ENCODE results near the gene SLC4A4. TPM values are rescaled to one million over a fixed set of nuclear protein-coding genes. Genes with fewer than 3 reads are reported as not detected.
"Not testable (repeated sequence)": the region's sequence is repeated elsewhere in the genome, so short reads cannot be mapped to it uniquely, and the experiment has no call there.

The SLC4A4 gene
- total and polyA plus RNA-seq, 2 of the 13 experiments (the other 11 are each of a cell fraction or from before 2014, with no cell fraction given): 0.01 TPM; not detected in 1

DNA sequence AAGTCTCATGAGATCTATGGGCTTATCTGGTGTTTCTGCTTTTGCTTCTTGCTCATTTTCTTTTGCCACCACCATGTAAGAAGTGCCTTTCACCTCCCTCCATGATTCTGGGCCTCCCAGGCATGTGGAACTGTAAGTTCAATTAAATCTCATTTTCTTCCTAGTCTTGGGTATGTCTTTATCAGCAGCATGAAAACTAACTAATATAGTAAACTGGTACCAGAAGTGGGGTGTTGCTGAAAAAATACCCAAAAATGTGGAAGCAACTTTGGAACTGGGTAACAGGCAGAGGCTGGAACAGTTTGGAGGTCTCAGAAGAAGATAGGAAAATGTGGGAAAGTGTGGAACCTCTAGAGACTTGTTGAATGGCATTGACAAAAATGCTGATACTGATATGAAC lies 70.1 kb downstream of the SLC4A4 start:
- H3K36me3 ChIP-seq (replicated peaks in 1 of 2; ENCODE audit: control insufficient read depth in 1 of 2, insufficient read depth in 2 of 2, low read length in 2 of 2); H4K20me1 ChIP-seq (ENCODE audit: insufficient read depth, low read length); H2AFZ ChIP-seq (ENCODE audit: low read length); FAIRE-seq; POLR2A ChIA-PET; DNase-seq (ENCODE audit: low spot score); H3K9ac ChIP-seq (ENCODE audit: insufficient read depth, low read depth, low read length); H3K4me3 ChIP-seq (replicated peaks in 1 of 3; ENCODE audit: insufficient read depth in 1 of 3, low read depth in 2 of 3, low read length in 3 of 3); ATAC-seq; in situ Hi-C loops (cut with HindIII; ENCODE audit: extremely low pct_ligation_motif_present, low pct_unique_long_range_greater_than_20kb); H3K27ac ChIP-seq (ENCODE audit: extremely low read length, insufficient read depth, low read length); CTCF ChIA-PET (ENCODE audit: low intra/inter-chr PET ratio, low total read pairs); H3K4me1 ChIP-seq (ENCODE audit: insufficient read depth, low read length); H3K4me2 ChIP-seq (ENCODE audit: low read depth, low read length); H3K79me2 ChIP-seq (ENCODE audit: insufficient read depth, low read length); BruUV-seq (replicated peaks); intact Hi-C loops (cut with micrococcal nuclease; ENCODE audit: unreplicated experiment); H3K27me3 ChIP-seq (ENCODE audit: control insufficient read depth in 1 of 2, insufficient read depth in 2 of 2, low read length in 2 of 2): not testable (repeated sequence)
- peaks cover 16% of the 10 kb centered on the region for H3K9me3 ChIP-seq (ENCODE audit: low read length)

DNA sequence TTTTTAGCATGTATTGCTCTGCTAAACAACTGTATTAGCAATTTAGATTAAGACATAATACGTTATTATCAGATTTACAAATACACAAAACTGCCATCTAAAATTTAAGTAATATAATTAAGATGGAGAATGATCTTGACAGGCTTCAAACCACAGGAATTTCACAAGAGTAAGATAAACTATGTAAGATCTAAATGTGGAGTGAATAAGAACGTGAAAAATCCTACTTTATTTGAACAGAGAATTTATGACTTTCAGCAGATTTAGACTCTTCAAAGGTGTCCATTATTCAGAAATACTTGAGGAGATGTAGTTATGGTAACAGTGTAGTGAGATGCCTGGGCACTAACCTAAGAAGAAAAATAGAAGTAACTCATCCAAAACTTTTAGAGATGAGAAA lies 73.2 kb downstream of the SLC4A4 start:
- intact Hi-C loops (cut with micrococcal nuclease; ENCODE audit: unreplicated experiment): no loop called here
- Histone ChIP-seq H3K4me3 (replicated peaks in 1 of 3; ENCODE audit: insufficient read depth in 1 of 3, low read depth in 2 of 3, low read length in 3 of 3) (no peak overlapping the region), H3K27ac (ENCODE audit: extremely low read length, insufficient read depth, low read length) (no peak overlapping the region), H3K4me1 (ENCODE audit: insufficient read depth, low read length) (no peaks in the 10 kb centered on the region), H3K36me3 (replicated peaks in 1 of 2; ENCODE audit: control insufficient read depth in 1 of 2, insufficient read depth in 2 of 2, low read length in 2 of 2) (no peaks in the 10 kb centered on the region), H3K9ac (ENCODE audit: insufficient read depth, low read depth, low read length) (no peak overlapping the region), H3K4me2 (ENCODE audit: low read depth, low read length) (no peak overlapping the region), H3K79me2 (ENCODE audit: insufficient read depth, low read length) (no peaks in the 10 kb centered on the region), H3K27me3 (ENCODE audit: control insufficient read depth in 1 of 2, insufficient read depth in 2 of 2, low read length in 2 of 2) (no peaks in the 10 kb centered on the region), H2AFZ (ENCODE audit: low read length) (no peak overlapping the region), H4K20me1 (ENCODE audit: insufficient read depth, low read length) (no peaks in the 10 kb centered on the region), H3K9me3 (ENCODE audit: low read length) (peaks cover 16% of the 10 kb centered on the region)
- BruUV-seq (replicated peaks): no TSS peak
- ChIA-PET CTCF (ENCODE audit: low intra/inter-chr PET ratio, low total read pairs) (no interaction called here), POLR2A (no interaction called here)
- no peak for FAIRE-seq
- in situ Hi-C loops (cut with HindIII; ENCODE audit: extremely low pct_ligation_motif_present, low pct_unique_long_range_greater_than_20kb): no loop called here
- no peak for ATAC-seq
- no peak for TF ChIP-seq ZNF317 (CRISPR knock-in tag; IDR thresholded peaks at IDR 0.05)
- TF ChIP-seq, protein P1, sequence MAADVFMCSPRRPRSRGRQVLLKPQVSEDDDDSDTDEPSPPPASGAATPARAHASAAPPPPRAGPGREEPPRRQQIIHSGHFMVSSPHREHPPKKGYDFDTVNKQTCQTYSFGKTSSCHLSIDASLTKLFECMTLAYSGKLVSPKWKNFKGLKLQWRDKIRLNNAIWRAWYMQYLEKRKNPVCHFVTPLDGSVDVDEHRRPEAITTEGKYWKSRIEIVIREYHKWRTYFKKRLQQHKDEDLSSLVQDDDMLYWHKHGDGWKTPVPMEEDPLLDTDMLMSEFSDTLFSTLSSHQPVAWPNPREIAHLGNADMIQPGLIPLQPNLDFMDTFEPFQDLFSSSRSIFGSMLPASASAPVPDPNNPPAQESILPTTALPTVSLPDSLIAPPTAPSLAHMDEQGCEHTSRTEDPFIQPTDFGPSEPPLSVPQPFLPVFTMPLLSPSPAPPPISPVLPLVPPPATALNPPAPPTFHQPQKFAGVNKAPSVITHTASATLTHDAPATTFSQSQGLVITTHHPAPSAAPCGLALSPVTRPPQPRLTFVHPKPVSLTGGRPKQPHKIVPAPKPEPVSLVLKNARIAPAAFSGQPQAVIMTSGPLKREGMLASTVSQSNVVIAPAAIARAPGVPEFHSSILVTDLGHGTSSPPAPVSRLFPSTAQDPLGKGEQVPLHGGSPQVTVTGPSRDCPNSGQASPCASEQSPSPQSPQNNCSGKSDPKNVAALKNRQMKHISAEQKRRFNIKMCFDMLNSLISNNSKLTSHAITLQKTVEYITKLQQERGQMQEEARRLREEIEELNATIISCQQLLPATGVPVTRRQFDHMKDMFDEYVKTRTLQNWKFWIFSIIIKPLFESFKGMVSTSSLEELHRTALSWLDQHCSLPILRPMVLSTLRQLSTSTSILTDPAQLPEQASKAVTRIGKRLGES (CRISPR knock-in tag; IDR thresholded peaks at IDR 0.05; ENCODE audit: borderline replicate concordance): no peak
- TF ChIP-seq NR1H2 (CRISPR knock-in tag; IDR thresholded peaks at IDR 0.05; ENCODE audit: borderline replicate concordance, low read depth): no peak
- TF ChIP-seq SRSF4 (IDR thresholded peaks at IDR 0.05; ENCODE audit: low read depth, low read length, poor library complexity, severe bottlenecking): no peak
- no peak for TF ChIP-seq GATAD2A (CRISPR knock-in tag; IDR thresholded peaks at IDR 0.05)
- no peak for TF ChIP-seq RARA (CRISPR knock-in tag; IDR thresholded peaks at IDR 0.05)
- TF ChIP-seq, protein P2, sequence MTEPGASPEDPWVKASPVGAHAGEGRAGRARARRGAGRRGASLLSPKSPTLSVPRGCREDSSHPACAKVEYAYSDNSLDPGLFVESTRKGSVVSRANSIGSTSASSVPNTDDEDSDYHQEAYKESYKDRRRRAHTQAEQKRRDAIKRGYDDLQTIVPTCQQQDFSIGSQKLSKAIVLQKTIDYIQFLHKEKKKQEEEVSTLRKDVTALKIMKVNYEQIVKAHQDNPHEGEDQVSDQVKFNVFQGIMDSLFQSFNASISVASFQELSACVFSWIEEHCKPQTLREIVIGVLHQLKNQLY (CRISPR knock-in tag; IDR thresholded peaks at IDR 0.05): no peak
- TF ChIP-seq ARNT2 (CRISPR knock-in tag; IDR thresholded peaks at IDR 0.05; ENCODE audit: low read depth): no peak
- no peak for TF ChIP-seq JARID2 (CRISPR knock-in tag; IDR thresholded peaks at IDR 0.05; ENCODE audit: insufficient replicate concordance)
- TF ChIP-seq CEBPG (CRISPR knock-in tag; IDR thresholded peaks at IDR 0.05): no peak
- TF ChIP-seq PRMT3 (CRISPR knock-in tag; IDR thresholded peaks at IDR 0.05; ENCODE audit: borderline replicate concordance, low read depth): no peak
- no peak for TF ChIP-seq RCOR2 (CRISPR knock-in tag; IDR thresholded peaks at IDR 0.05)
- TF ChIP-seq ZNF124 (CRISPR knock-in tag; IDR thresholded peaks at IDR 0.05): no peak
- TF ChIP-seq FOSL2 (CRISPR knock-in tag; IDR thresholded peaks at IDR 0.05): no peak
- WGBS (ENCODE audit: low lambda C conversion rate): 0% methylated on average over 2 of the region's 2 CpGs
- no peak for DNase-seq (ENCODE audit: low spot score)

Data from HepG2 (cell line).